Measurements from ENCODE around the gene LSP1. TPM values are rescaled to one million over a fixed set of nuclear protein-coding genes. Genes with fewer than 3 reads are reported as not detected.
A peak's percentile ranks its signal among the peaks of the same experiment; 100 is the strongest.

LSP1 gene
- total and polyA plus RNA-seq, 2 of the 13 experiments (the other 11 are each of a cell fraction or from before 2014, with no cell fraction given), result 0.59 to 1.00 TPM

DNA sequence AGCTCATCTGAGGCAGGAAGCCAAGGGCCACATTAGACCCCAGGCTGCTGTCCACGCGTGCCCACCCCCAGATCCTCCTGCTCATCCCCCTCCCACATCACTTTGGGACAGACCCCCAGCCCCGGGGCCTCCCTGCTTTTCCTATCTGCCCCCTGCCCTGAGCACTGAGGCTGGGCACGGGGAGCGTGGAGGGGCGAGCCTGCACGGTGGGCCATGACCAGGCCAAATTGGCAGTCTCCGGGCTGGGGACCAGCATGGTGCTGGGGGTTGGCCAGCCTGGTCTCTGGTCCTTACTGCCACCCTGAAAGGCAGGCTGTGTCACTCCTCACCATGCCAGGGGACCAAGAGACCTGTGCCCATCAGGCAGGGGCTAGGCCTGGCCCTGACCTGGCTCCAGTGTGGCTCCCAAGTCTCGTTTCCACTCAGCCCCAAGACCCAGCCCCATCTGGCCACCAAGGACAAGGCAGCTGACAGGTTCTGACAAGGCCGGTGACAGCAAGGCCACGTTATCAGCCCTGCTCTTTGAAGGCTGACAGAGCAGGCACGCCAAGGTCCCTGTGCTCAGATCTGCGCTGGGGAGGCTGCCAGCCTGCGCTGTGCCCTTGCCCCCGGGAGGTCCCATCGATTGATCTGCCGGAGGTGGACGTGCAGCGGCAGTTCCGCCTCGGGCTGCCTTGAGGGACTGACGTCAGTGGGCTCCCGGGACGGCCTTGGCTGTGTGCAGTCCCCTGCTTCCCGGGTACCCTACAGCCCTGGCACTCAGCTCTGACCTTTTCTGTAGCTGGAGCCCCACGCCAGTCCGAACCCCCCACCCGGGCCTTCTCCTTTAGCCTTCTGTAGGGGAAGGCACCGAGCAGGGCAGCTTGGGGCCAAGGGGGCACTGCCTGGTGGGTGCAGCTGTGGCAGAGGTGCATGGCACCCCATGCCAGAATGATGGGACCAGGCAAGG lies 10.5 kb upstream of the LSP1 start (continued):
- TF ChIP-seq, protein P1, sequence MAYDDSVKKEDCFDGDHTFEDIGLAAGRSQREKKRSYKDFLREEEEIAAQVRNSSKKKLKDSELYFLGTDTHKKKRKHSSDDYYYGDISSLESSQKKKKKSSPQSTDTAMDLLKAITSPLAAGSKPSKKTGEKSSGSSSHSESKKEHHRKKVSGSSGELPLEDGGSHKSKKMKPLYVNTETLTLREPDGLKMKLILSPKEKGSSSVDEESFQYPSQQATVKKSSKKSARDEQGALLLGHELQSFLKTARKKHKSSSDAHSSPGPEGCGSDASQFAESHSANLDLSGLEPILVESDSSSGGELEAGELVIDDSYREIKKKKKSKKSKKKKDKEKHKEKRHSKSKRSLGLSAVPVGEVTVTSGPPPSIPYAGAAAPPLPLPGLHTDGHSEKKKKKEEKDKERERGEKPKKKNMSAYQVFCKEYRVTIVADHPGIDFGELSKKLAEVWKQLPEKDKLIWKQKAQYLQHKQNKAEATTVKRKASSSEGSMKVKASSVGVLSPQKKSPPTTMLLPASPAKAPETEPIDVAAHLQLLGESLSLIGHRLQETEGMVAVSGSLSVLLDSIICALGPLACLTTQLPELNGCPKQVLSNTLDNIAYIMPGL (CRISPR knock-in tag; IDR thresholded peaks at IDR 0.05; ENCODE audit: borderline replicate concordance in 1 of 2, low read depth in 1 of 2), result peak; percentile 52 to 68; a peak in 2 of 4 replicates
- TF ChIP-seq, protein P2, sequence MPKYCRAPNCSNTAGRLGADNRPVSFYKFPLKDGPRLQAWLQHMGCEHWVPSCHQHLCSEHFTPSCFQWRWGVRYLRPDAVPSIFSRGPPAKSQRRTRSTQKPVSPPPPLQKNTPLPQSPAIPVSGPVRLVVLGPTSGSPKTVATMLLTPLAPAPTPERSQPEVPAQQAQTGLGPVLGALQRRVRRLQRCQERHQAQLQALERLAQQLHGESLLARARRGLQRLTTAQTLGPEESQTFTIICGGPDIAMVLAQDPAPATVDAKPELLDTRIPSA (CRISPR knock-in tag; IDR thresholded peaks at IDR 0.05; ENCODE audit: borderline replicate concordance), result no peak
- TF ChIP-seq ZNF674 (CRISPR knock-in tag; IDR thresholded peaks at IDR 0.05; ENCODE audit: low read depth), result no peak
- TF ChIP-seq, protein P3, sequence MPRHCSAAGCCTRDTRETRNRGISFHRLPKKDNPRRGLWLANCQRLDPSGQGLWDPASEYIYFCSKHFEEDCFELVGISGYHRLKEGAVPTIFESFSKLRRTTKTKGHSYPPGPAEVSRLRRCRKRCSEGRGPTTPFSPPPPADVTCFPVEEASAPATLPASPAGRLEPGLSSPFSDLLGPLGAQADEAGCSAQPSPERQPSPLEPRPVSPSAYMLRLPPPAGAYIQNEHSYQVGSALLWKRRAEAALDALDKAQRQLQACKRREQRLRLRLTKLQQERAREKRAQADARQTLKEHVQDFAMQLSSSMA (CRISPR knock-in tag; IDR thresholded peaks at IDR 0.05), result no peak

DNA sequence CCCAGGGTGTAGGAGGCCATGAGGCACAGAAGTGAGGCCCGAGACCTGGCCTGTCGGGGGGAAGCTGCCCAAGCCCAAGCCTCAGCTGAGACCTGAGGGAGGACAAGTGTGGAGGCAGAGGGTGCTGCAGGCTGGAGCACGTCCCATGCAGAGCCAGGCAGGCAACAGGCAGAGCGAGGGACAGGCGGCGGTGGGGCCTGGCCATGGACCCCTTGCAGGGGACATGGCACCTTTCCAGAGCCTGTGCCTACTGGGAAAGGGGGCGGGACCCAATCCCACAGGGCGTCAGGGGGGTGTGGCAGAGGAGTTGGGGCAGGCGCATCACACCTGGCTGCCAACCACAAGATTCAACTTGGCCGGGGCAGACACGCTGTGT lies 9.8 kb upstream of the LSP1 start:
- Histone ChIP-seq H3K36me3 (replicated peaks in 1 of 2; ENCODE audit: control insufficient read depth in 1 of 2, insufficient read depth in 2 of 2, low read length in 2 of 2) (no peaks in the 10 kb centered on the region), H3K4me1 (ENCODE audit: insufficient read depth, low read length) (peaks cover 58% of the 10 kb centered on the region), H3K9ac (ENCODE audit: insufficient read depth, low read depth, low read length) (no peak overlapping the region), H3K4me2 (ENCODE audit: low read depth, low read length) (0 out of 2 replicates have a peak overlapping the region, but pooled peaks have one; percentile 16), H3K9me3 (ENCODE audit: low read length) (no peaks in the 10 kb centered on the region), H3K79me2 (ENCODE audit: insufficient read depth, low read length) (no peaks in the 10 kb centered on the region), H2AFZ (ENCODE audit: low read length) (no peak overlapping the region), H4K20me1 (ENCODE audit: insufficient read depth, low read length) (no peaks in the 10 kb centered on the region), H3K27ac (ENCODE audit: extremely low read length, insufficient read depth, low read length) (peak overlapping the region; percentile 54), H3K4me3 (replicated peaks in 1 of 3; ENCODE audit: insufficient read depth in 1 of 3, low read depth in 2 of 3, low read length in 3 of 3) (no peak overlapping the region), H3K27me3 (ENCODE audit: control insufficient read depth in 1 of 2, insufficient read depth in 2 of 2, low read length in 2 of 2) (peaks cover 10 to 54% of the 10 kb centered on the region in 2 experiments; a peak in 4 of 5 replicates)
- in situ Hi-C loops (cut with HindIII; ENCODE audit: extremely low pct_ligation_motif_present, low pct_unique_long_range_greater_than_20kb), result loop anchor here (5.0 kb wide), 1 partner anchor 309 kb away; no protein-coding TSS in a partner anchor
- ATAC-seq, result peak; percentile 7
- no TSS peak for BruUV-seq (replicated peaks)
- intact Hi-C loops (cut with micrococcal nuclease; ENCODE audit: unreplicated experiment), result no loop called here
- WGBS (ENCODE audit: low lambda C conversion rate), result 77% methylated on average over 3 of the region's 11 CpGs
- CTCF ChIA-PET (ENCODE audit: low intra/inter-chr PET ratio, low total read pairs), result interaction anchor here (0.9 kb wide), 1 partner anchor 308 kb away, joined by 3 read pairs; no protein-coding TSS in a partner anchor
- TF ChIP-seq IKZF4 (CRISPR knock-in tag; IDR thresholded peaks at IDR 0.05; ENCODE audit: borderline replicate concordance, low read depth, not compliant biosample characterization) (no peak), MYC (CRISPR knock-in tag; IDR thresholded peaks at IDR 0.05; ENCODE audit: borderline replicate concordance) (no peak), FLYWCH1 (CRISPR knock-in tag; IDR thresholded peaks at IDR 0.05) (no peak), TOPORS (CRISPR knock-in tag; IDR thresholded peaks at IDR 0.05) (peak; percentile 15; the same call in 1 of the 2 replicates), SMC3 (IDR thresholded peaks at IDR 0.05; ENCODE audit: low read length) (no peak)
- TF ChIP-seq, protein P4, sequence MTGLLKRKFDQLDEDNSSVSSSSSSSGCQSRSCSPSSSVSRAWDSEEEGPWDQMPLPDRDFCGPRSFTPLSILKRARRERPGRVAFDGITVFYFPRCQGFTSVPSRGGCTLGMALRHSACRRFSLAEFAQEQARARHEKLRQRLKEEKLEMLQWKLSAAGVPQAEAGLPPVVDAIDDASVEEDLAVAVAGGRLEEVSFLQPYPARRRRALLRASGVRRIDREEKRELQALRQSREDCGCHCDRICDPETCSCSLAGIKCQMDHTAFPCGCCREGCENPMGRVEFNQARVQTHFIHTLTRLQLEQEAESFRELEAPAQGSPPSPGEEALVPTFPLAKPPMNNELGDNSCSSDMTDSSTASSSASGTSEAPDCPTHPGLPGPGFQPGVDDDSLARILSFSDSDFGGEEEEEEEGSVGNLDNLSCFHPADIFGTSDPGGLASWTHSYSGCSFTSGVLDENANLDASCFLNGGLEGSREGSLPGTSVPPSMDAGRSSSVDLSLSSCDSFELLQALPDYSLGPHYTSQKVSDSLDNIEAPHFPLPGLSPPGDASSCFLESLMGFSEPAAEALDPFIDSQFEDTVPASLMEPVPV (CRISPR knock-in tag; IDR thresholded peaks at IDR 0.05), result 0 out of 2 replicates have a peak, but pooled peaks have one; percentile 19
- FAIRE-seq, result no peak
- DNase-seq (ENCODE audit: low spot score), result no peak
- POLR2A ChIA-PET, result interaction anchor here (1.1 kb wide), 1 partner anchor 9 kb away, joined by 3 read pairs; no protein-coding TSS in a partner anchor

All from HepG2 (cell line).